Tibial artery (tissue), 4 donors: ENCODE data around the gene RIC3.
A peak's percentile ranks its signal among the peaks of the same experiment; 100 is the strongest.

Experiments
- DNase-seq, 2 donors: peaks; one replicate each; pipeline ENCODE4 v3.0.0-alpha.2; 2019
- H3K27ac ChIP-seq, 2 donors: fragments of 200-600 bp; sonication (generic) in 1 of 2; 1 replicate in 1 of 2; 2 replicates in 1 of 2; pipeline ENCODE4 v1.5.1; 2018 to 2019; ENCODE audit warnings: mild to moderate bottlenecking in 1 of 2
- H3K27me3 ChIP-seq, 2 donors: fragments of 200-600 bp; sonication (generic) in 1 of 2; one replicate each; pipeline versions ENCODE4 v1.5.1 to v1.6.0; 2016 to 2019
- H3K36me3 ChIP-seq, 3 donors: fragments of 200-600 bp; sonication (generic) in 2 of 3; one replicate each; pipeline ENCODE4 v1.5.1; 2016 to 2019; ENCODE audit warnings: mild to moderate bottlenecking in 2 of 3
- H3K4me1 ChIP-seq, 4 donors: fragments of 200-600 bp; sonication (generic) in 2 of 4; 1 replicate in 3 of 4; 2 replicates in 1 of 4; pipeline ENCODE4 v1.5.1; 2016 to 2019
- H3K4me3 ChIP-seq, 2 donors: fragments of 200-600 bp; sonication (generic) in 1 of 2; 1 replicate in 1 of 2; 2 replicates in 1 of 2; pipeline ENCODE4 v1.5.1; 2018 to 2019; ENCODE audit warnings: mild to moderate bottlenecking in 2 of 2
- H3K9me3 ChIP-seq, 3 donors: fragments of 200-600 bp; sonication (generic) in 1 of 3; one replicate each; pipeline ENCODE4 v1.5.1; 2016 to 2019
- CTCF ChIP-seq, 2 experiments: fragments of 200-600 bp in 1 of 2; fragments of 450-650 bp in 1 of 2; IDR thresholded peaks; one replicate each; pipeline ENCODE4 v1.5.1; 2017 to 2019; ENCODE audit warnings: antibody characterized with exemption in 2 of 2, mild to moderate bottlenecking in 1 of 2, moderate library complexity in 1 of 2
- intact Hi-C: fragments of 100-400 bp; cut with DNase I; formaldehyde crosslinking; loops from one replicate; pipeline ENCODE4 v1.15.0; 2023; ENCODE audit warnings: low total_unique reads

Gene RIC3

GRCh38 chr11:8084352-8084751 is 84.5 kb downstream of the RIC3 start:
- DNase-seq = no peak
- Histone ChIP-seq H3K4me1 (peaks cover 0 to 14% (median 6%) of the 10 kb centered on the region in 4 donors), H3K9me3 (no peaks in the 10 kb centered on the region), H3K4me3 (no peak overlapping the region), H3K27me3 (no peaks in the 10 kb centered on the region), H3K36me3 (no peaks in the 10 kb centered on the region), H3K27ac (no peak overlapping the region)
- TF ChIP-seq CTCF (IDR thresholded peaks at IDR 0.05) = no peak
- intact Hi-C loops = no loop called here

- Histone ChIP-seq H3K27me3 (no peaks in the 10 kb centered on the region), H3K36me3 (no peaks in the 10 kb centered on the region), H3K27ac (no peak overlapping the region), H3K4me3 (no peak overlapping the region), H3K4me1 (peaks cover 0 to 14% (median 6%) of the 10 kb centered on the region in 4 donors), H3K9me3 (no peaks in the 10 kb centered on the region)
- no peak for TF ChIP-seq CTCF (IDR thresholded peaks at IDR 0.05)
- DNase-seq = no peak
- intact Hi-C loops = no loop called here
Observed at GRCh38 chr11:8083871-8084281, 84.9 kb downstream of the RIC3 start.

GRCh38 chr11:8083088-8083395 is 85.8 kb downstream of the RIC3 start:
- Histone ChIP-seq H3K4me1 (peaks cover 0 to 14% (median 6%) of the 10 kb centered on the region in 4 donors), H3K27ac (no peak overlapping the region)
- intact Hi-C loops = no loop called here

GRCh38 chr11:8082391-8083087 is 86.3 kb downstream of the RIC3 start:
- TF ChIP-seq CTCF (IDR thresholded peaks at IDR 0.05) = no peak
- Histone ChIP-seq H3K36me3 (no peaks in the 10 kb centered on the region), H3K27ac (no peak overlapping the region), H3K4me1 (peaks cover 0 to 14% (median 6%) of the 10 kb centered on the region in 4 donors), H3K27me3 (no peaks in the 10 kb centered on the region), H3K9me3 (no peaks in the 10 kb centered on the region), H3K4me3 (no peak overlapping the region)
- intact Hi-C loops = no loop called here
- DNase-seq = no peak

More at GRCh38 chr11:8083088-8083395, 85.8 kb downstream of the RIC3 start:
- Histone ChIP-seq H3K27me3 (no peaks in the 10 kb centered on the region), H3K36me3 (no peaks in the 10 kb centered on the region), H3K9me3 (no peaks in the 10 kb centered on the region), H3K4me3 (no peak overlapping the region)
- no peak for TF ChIP-seq CTCF (IDR thresholded peaks at IDR 0.05)
- no peak for DNase-seq

- Histone ChIP-seq H3K36me3 (no peaks in the 10 kb centered on the region), H3K27me3 (no peaks in the 10 kb centered on the region), H3K27ac (no peak overlapping the region), H3K9me3 (no peaks in the 10 kb centered on the region), H3K4me1 (peaks cover 0 to 14% (median 6%) of the 10 kb centered on the region in 4 donors), H3K4me3 (peak overlapping the region; percentile 54 to 63)
- intact Hi-C loops = no loop called here
- TF ChIP-seq CTCF (IDR thresholded peaks at IDR 0.05) = no peak
- no peak for DNase-seq
Observed at GRCh38 chr11:8081591-8082250, 87.1 kb downstream of the RIC3 start.
